HUDEP-2 (cell line): ENCODE measurements around the gene DYNC1LI2.
"Not testable (repeated sequence)": the region's sequence is repeated elsewhere in the genome, so short reads cannot be mapped to it uniquely, and the experiment has no call there.

Source experiments
- DNase-seq, 76 experiments: peaks; one replicate each; lab custom pipeline; 2025; ENCODE audit not compliant: unreplicated experiment in 76 of 76; lab: John Stamatoyannopoulos, UW

DYNC1LI2 gene

DNA sequence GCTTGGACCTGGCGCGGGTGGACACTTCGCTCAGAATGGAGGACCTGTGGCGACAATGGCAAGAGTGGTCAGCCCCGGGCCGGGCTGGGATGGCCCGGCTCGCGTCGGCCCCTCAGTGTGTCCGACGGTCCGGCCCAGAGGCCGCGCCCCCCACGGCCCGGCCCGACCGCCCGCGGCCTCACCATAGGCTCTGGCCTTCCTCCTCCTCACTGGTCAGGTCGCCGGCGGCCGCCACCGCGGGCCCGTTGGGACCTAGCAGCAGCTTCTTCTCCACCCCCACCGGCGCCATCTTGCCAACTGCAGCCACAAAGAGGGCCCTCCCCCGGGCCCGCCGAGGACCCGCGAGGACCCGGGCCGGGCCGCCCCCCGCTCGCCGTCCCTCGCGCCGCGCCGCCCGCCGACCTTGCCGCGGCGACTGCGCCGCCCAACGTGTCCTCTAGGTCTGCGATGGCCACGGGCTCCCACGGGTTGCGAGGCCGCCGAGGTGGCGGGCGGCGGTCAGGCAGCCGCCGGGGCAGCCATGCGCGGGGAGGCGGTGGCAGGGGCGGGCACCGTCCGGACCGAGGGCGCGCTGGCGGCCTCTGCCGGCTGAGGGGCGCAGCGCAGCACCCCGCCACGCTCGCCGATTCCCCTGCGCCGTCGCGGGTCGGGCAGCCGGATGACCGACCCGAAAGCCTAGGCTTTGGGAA is at the start of gene DYNC1LI2:
Gene DYNC1LI2 (minus strand): TSS at position 307 of the 689 bp plus-strand sequence. CDS start 18 bp downstream, at position 289.
- peak in 68 of 76 experiments; percentile 5 to 89 (median 66) for DNase-seq

DNA sequence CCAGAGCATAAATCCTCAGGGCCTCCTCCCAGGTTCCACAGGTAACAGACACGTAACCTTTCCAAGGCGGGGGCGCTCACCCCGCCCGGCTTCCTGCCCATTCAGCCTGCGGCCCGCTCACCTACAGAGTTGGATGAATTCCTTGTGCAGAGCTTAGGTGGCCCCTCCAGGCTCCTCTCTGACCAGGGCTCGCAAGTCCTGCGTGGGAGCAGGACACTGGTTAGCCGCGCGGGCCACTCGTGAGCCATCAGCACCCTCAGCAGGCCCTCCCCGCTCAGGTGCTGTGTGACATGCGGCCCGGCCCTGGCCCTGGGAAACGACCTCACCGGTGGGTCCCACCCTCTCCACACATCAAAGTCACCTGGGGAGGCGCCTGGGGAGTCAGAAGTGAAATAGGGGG is 49.4 kb upstream of the DYNC1LI2 start:
- DNase-seq = no peak

DNA sequence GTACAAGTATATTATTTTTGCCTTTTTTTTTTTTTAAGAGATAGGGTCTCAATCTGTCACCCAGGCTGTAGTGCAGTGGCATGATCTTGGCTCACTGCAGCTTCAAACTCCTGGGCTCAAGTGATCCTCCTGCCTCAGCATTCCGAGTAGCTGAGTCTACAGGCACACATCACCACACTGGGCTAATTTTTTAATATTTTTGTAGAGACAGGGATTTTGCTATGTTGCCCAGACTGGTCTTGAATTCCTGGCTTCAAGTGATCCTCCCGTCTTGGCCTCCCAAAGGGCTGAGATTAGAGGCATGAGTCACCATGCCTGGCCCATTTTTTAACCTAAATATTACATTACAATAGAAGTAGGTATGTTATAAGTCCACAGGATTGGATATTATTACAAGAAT is 46.8 kb upstream of the DYNC1LI2 start:
- no peak for DNase-seq

DNA sequence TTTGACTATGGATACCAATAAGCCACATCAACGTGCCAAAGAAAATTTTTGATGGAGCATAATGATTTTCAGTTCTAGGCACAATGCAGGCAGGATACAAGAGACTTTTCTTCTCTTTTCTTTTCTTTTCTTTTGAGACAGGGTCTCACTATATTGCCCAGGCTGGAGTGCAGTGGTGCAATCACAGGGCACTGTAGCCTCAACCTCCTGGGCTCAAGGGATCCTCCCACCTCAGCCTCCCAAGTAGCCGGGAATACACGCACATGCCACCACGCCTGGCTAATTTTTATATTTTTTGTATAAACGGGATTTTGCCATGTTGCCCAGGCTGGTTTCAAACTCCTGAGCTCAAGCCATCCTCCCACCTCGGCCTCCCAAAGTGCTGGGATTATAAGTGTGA is 42.6 kb upstream of the DYNC1LI2 start:
- DNase-seq = not testable (repeated sequence)

DNA sequence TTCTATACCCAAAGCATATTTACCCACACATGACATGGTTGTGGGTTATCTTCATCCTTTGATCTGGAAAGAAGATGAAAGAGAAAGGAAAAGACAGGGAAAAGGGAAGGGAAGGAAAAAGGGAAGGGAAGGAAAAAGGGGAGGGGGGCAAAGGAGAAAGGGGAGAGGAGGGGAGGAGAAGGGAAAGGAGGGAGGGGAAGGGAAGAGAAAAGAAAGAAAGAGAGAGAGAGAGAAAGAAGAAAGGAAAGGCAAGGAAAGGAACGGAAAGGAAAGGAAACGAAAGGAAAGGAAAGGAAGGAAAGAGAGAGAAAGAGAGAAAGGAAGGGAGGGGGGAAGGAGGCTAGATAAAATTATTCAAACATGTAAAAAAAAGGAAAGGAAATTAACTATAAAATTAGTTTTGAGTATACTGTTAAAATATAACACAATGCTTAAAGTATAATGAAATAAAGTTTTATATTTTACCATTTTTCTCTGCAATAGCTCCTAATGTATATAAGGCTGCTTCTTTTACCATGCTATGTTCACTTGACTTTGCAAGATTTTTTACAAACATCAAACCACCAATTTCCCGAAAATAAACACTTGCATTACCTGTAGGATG is 38.8 kb upstream of the DYNC1LI2 start:
- no peak for DNase-seq

DNA sequence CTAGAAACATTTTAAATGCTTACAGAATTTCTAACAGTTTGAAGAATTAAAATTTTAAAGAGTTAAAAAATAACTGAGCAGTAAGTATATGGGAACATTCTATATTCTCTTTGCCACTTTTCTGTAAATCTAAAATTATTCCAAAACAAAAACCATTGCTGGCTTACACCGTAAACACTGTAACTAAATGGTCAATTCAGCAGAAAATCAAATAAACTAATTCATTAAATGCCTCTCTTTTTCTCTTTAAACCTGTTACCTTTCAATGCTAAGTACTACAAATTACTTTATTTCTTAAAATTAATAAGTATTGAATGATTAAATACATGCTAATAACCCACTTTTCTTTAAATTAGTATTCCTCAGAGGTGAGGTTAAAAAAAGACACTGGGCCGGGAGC is 36.0 kb upstream of the DYNC1LI2 start:
- DNase-seq = no peak

DNA sequence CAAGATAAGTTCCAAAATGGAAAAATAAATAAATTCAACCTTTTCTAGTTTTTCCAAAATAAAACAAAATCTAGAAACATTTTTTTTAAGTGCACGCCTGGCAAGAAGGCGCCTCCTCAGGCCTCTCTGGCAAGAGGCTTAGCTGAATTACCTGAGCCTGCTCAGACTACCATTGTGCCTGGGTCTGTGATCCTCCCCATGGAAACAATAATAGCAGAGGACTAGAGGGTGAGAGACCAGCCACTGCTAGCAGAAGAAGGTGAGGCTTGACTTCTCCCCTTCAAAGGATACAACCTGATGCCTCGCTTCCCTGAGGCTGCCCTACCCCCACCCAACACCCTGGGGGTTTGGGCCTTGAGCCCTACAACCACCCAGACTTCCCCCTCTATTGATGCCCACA is 35.1 kb upstream of the DYNC1LI2 start:
- no peak for DNase-seq

DNA sequence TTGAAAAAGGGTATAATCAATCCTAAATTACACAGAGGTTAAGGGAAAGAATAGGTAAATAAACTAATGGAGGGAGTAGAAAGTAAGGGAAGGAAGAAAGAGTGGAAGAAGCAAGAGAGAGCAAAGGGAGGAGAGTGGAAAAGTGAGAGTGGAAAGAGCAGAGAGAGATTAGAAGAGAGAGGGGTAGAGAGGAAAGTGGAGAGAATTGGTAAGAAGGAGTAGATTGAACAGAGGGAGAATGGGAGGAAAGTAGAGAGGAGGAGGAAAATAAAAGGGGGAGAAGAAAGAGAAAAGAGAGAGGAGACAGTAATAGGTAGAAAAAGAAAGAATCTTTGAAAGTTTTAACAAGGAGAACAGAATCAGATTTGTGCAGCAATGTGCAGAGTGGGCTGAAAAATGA is 25.0 kb upstream of the DYNC1LI2 start:
- DNase-seq = no peak

DNA sequence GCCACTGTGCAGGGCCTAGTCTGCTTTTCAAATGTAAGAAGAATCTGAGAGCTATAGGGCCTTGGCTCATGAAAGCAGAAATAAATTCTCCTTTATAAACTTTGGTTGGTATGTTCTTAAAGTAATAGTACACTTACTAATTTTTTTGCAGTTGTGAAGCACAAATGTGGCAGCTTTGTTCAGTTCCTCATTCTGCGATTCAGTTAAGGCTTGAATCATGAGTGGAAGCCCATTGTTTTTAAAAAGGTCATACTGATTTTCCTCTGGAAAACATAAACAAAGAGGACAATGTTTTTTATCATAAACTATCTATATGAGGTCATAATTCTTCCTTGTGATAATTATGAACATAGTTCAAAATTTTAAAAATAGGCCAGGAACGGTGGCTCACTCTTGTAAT is 23.6 kb upstream of the DYNC1LI2 start:
- no peak for DNase-seq

DNA sequence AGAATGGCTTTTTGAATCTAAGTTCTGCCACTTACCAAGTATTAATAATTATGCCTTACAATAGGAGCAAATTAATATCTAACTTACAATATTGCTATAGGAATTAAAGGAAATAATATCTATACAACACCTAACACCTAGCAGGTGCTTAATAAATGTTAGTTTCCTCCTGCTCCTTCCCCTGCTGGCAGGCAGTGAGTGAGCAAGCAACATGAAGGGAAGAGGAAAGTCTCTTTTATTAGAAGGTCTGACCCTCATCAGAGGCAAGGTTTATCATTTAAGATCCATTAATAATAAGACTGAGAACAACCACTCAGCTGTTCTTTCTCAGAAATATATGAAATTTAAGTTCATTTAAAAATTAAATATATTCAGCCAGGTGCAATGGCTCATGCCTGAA is 6.7 kb upstream of the DYNC1LI2 start:
- DNase-seq = no peak

DNA sequence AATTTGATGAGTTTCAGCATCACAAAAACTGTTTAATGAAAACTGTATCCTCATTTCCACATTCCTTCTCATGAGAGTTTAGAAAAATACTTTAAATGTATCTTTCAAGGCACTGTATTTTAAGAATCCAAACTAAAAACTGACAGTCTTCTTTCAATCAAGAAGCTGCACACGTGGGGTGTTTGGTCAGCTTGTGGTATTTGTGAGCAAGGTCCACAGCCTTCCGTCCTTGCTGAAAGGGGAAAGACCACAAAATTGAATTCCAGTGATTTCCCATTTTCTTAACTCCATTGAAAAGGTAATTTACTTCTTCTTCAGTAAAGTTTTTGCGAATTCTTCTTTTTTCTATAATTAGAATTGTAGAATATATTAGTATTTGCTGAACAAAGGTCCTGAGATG is 3.4 kb upstream of the DYNC1LI2 start:
- DNase-seq = no peak

DNA sequence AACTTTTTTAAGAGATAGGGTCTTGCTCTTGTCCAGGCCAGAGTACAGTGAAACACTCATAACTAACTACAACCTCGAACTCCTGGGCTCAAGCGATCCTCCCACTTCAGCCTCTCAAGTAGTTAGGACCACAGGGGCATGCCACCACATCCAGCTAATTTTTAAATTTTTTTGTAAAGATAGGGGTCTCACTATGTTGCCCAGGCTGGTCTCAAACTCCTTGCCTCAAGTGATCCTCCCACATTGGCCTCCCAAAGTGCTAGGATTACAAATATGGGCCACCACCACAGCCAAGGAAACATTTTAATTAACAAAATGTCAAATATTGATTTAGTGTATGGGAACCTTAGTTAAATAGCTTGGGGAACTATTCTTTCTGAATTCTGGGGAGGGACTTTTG is 2.8 kb upstream of the DYNC1LI2 start:
- DNase-seq = no peak

DNA sequence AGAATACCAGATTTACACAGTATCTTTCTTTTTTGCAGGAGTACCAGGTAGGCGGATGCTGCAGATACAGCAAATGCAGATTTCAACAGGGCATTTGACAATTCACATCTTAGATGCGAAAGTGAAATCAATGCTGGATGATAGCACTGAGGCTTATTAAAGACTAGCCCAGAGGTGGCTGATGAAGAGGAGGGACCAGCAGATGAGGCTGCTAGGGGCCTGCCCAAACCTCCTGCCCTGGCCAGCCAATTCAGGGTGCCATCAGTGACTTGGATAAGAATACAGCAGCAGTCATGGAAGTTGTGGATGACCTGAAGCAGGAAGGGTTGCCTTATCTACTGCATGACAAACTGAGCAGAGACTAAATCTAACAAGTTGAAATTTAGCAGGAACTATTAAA is 1.5 kb upstream of the DYNC1LI2 start:
- no peak for DNase-seq

DNA sequence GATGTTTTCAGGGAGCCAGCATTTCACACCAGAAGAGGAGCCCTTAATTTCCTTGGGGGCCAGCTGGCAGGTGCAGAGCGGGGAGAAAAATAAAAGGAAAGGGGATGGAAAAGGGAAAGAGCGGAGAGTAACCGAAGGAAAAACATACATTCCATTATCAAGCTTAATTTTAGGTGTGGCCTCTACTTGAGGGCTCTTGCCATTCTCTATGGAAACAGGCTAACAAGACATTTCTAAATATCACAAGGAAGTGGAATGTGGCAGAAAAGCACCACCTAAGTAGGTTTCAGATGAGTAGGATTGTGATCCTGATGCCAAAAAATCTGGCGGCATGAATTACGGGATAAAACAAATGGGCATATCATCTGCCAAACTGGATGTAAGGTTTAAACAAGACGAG is 970 bp upstream of the DYNC1LI2 start:
- DNase-seq = no peak

DNA sequence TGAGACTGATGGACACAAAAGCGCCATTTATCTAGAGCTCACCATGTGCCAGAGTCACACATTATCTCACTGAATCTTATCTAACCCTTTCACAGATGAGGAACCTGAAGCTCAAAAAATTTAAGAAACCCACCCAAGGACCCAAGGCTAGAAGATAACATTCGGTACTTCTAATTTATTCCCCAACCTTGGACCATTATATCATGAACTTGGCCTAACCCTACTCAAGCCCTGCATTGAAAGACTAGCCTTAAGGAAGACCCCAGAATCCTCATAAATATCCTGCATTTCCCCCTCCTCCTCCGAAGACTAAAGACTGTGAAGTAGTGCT is 548 bp upstream of the DYNC1LI2 start:
- no peak for DNase-seq

DNA sequence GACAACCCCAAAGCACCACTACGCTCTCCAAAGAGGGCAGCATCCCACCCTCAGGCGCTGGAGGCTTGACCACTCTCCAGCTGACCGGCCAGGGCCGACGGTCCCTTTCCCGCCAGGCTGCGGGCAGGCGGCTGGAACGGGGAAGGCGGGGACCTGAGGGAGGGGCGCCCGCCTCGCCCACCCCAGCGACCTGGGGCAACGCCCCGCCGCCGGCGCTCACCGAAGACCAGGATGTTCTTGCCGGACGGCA is 431 bp downstream of the DYNC1LI2 start:
- DNase-seq = peak in 1 of 76 experiments; percentile 12

DNA sequence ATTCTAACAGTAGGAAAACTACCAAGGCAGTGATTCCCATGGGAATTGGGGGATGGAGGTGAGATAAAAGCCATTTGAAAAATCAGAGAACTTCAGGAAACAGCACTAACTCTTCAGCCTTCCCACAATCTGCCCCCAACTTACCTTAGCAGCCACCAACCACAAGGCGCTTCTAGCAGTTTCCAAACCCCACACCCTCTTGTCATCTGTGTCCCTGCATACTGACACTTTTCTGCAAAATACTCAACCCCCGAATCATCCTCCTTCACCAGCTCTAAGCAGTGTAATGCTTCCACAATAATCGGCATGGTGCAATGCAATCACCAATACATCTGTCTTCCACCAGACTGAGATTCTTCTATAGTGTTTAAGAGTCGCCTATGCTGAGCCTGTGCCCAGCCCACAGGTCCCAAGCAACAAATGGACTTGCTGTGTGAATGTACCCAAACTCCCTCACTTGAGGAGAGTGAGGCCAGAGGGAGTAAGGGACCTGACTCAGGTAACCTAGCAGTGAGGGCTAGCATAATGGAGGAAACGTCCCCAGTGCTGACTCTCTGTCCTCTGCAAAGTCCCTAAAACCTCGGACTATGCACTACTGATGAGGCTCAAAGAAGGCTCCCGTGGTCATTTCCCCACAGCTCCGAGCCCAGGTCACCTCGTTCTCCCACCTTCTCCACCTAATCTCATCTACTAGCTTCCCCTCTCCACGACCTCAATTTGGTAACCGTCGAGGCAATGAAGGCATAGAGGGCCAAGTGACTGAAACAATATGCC is 943 bp downstream of the DYNC1LI2 start:
- DNase-seq = no peak

DNA sequence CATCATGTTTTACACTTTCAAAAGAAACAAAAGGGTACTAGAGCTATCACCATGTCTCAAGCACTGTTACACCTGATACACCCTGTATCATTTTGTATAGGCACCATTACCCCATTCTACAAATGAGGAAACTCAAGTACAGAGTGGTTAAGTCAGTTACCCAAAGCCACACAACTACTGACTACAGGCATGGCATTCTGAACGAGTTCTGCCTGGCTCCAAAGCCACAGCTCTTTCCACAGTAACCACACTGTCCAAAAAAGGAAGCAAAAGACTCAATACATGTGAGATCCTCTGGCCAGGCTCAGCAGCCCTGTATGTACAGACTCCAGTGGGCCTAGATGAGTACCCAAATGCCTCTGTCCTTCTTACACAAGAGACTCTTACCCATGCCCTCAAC is 4.7 kb downstream of the DYNC1LI2 start:
- no peak for DNase-seq

DNA sequence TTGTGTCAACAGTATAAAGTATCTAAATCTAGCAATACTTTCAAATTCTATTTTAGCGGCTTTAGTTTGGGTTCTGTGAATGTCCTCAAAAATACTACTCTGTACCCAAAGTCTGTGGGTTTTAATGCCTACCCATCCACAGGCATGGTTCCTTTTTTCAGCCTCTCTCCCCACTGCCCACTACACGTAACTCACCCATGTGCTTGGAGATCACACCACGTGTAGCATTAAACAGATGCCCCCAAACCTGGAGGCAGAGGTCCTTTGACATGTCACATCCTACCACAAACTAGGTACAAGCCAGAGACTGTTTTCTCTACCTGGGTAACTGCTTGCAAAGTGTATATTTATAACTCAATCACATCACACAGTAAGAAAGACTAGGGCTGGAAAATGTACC is 5.4 kb downstream of the DYNC1LI2 start:
- no peak for DNase-seq

DNA sequence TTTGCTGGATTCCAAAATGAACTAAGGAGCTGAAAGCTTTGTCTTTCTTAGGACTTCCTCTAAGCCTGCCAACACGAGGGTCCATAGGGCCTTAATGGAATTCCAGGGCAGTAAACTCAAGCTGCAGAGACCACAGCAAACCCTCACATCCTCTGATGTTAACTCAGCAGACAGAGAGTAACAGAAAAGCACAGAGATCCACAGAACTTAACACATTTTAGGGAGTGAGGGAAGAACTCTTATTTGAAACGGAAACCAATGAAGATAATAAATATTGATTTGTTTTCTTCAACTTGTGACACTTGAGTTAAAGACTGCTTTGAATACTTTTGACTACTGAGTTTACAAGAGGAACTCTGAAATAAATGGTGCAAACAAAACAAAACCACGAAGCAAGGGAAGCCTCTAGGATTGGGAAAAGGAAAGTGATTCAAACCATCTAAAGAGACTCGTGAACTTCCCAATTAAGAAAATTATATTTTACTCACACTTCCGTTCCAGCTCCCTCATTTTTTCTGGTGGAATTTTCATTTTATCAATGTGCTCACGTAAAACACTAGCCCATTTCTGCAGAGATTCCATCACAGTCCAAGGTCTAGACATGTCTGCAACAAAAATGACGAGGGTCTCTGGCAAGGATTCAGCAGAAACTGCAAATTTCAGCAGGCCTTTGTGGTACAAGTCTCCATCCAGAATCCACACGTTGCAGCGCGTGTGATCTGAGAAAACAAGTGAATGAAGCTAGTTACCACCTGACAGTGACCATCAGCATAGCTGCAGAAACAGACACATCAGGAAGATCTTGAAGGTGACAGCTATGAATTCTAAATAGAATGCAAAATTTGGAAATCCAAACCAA is 9.2 kb downstream of the DYNC1LI2 start:
- no peak for DNase-seq

DNA sequence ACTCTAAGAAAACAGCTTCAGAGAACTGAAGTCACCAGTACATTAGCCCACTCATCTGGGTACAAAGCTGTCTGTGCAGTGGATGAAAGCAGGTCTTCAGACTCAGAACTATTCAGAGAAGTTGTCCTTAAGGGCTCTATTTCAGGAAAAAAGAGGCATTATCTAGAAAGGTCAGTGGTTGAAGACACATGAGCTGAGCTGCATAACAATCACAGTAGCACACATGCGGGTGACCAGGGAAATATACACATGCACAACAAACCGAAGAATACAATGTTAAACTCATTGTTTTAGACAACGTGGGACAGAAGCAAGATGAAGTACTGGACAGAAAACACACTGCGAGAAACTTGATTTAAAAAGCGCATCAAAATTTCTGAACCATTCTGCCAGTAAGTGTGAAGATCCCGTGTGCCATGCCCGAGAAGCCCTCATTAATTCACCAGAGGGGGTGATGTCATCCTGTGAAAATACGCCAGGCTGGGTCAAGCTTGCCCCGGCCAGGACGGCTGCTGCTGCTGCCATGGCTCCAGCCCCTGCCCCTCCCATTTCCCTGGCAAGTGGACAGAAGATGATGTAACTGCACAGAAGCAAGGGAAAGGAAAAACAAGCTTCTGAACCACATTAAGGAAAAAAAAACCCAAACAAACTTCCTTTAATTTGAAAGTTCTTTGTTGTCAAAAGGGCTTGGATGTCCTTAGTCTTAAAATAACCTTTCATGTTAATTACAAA is 10.1 kb downstream of the DYNC1LI2 start:
- DNase-seq = peak in 60 of 76 experiments; percentile 7 to 79 (median 42)
